ENCODE data around the gene DDA1. TPM values are rescaled to one million over a fixed set of nuclear protein-coding genes. Genes with fewer than 3 reads are reported as not detected.
A peak's percentile ranks its signal among the peaks of the same experiment; 100 is the strongest.

DDA1 gene
- total RNA-seq, 1 donor from 2014 or later: 123 TPM

- Histone ChIP-seq H3K79me2 (ENCODE audit: insufficient read depth, low read length) (peaks cover 21% of the 10 kb centered on the region), H3K9ac (ENCODE audit: low read length) (peak within 1 kb of the TSS; percentile 84), H3K4me1 (ENCODE audit: insufficient read depth, low read length) (peaks cover 18% of the 10 kb centered on the region), H3K4me3 (ENCODE audit: insufficient read depth, low read depth, low read length) (peak within 1 kb of the TSS; percentile 72), H3K27me3 (ENCODE audit: insufficient read depth, low read length) (no peaks in the 10 kb centered on the region), H3K9me3 (ENCODE audit: insufficient read depth, low read depth, low read length) (no peaks in the 10 kb centered on the region), H3K4me2 (ENCODE audit: low read length) (peak within 1 kb of the TSS; percentile 93), H3K36me3 (ENCODE audit: insufficient read depth, low read length) (no peaks in the 10 kb centered on the region), H4K20me1 (ENCODE audit: insufficient read depth, low read length) (peaks cover 11% of the 10 kb centered on the region), H3K27ac (ENCODE audit: low read depth, low read length) (peak within 1 kb of the TSS; percentile 61), H2AFZ (ENCODE audit: low read depth, low read length) (peak within 1 kb of the TSS; percentile 90)
- FAIRE-seq (no peak), DNase-seq (ENCODE audit: low read depth) (peak; percentile 94)
- peak within 1 kb of the TSS; percentile 85 for H3K4me3 Mint-ChIP-seq (ENCODE audit: unreplicated experiment)
- peaks cover 2% of the 10 kb centered on the region for H3K36me3 Mint-ChIP-seq (ENCODE audit: low read depth, unreplicated experiment)
- peaks cover 4% of the 10 kb centered on the region for H3K4me1 Mint-ChIP-seq (ENCODE audit: low read depth, unreplicated experiment)
- TF ChIP-seq, protein P1, sequence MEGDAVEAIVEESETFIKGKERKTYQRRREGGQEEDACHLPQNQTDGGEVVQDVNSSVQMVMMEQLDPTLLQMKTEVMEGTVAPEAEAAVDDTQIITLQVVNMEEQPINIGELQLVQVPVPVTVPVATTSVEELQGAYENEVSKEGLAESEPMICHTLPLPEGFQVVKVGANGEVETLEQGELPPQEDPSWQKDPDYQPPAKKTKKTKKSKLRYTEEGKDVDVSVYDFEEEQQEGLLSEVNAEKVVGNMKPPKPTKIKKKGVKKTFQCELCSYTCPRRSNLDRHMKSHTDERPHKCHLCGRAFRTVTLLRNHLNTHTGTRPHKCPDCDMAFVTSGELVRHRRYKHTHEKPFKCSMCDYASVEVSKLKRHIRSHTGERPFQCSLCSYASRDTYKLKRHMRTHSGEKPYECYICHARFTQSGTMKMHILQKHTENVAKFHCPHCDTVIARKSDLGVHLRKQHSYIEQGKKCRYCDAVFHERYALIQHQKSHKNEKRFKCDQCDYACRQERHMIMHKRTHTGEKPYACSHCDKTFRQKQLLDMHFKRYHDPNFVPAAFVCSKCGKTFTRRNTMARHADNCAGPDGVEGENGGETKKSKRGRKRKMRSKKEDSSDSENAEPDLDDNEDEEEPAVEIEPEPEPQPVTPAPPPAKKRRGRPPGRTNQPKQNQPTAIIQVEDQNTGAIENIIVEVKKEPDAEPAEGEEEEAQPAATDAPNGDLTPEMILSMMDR (IDR thresholded peaks at IDR 0.05; ENCODE audit: insufficient read depth, low read depth, low read length): peak; percentile 44
- no peak for TF ChIP-seq EZH2 (IDR thresholded peaks at IDR 0.05; ENCODE audit: insufficient read depth, low read length)
- H3K9me3 Mint-ChIP-seq (ENCODE audit: unreplicated experiment): no peaks in the 10 kb centered on the region
- peak within 1 kb of the TSS; percentile 84 for H3K27ac Mint-ChIP-seq (ENCODE audit: unreplicated experiment)
- H3K27me3 Mint-ChIP-seq (ENCODE audit: low read depth, unreplicated experiment): no peaks in the 10 kb centered on the region
These were observed 3.7 kb upstream of the DDA1 start, which contains the start of gene MRPL34 for GRCh38 chr19:17305517-17306284. MRPL34 (plus strand) TSS chr19:17305872; CDS start chr19:17305893, 21 bp downstream.

- H3K4me2 ChIP-seq (ENCODE audit: low read length): peak overlapping the region; percentile 93
- H3K27me3 ChIP-seq (ENCODE audit: insufficient read depth, low read length): no peaks in the 10 kb centered on the region
- H3K4me3 Mint-ChIP-seq (ENCODE audit: unreplicated experiment): peak overlapping the region; percentile 85
- H3K9me3 ChIP-seq (ENCODE audit: insufficient read depth, low read depth, low read length): no peaks in the 10 kb centered on the region
- H2AFZ ChIP-seq (ENCODE audit: low read depth, low read length): peak overlapping the region; percentile 90
- peaks cover 2% of the 10 kb centered on the region for H3K36me3 Mint-ChIP-seq (ENCODE audit: low read depth, unreplicated experiment)
- no peaks in the 10 kb centered on the region for H3K27me3 Mint-ChIP-seq (ENCODE audit: low read depth, unreplicated experiment)
- no peak for TF ChIP-seq EZH2 (IDR thresholded peaks at IDR 0.05; ENCODE audit: insufficient read depth, low read length)
- TF ChIP-seq, protein P1 (IDR thresholded peaks at IDR 0.05; ENCODE audit: insufficient read depth, low read depth, low read length): no peak
- peaks cover 19% of the 10 kb centered on the region for H3K4me1 ChIP-seq (ENCODE audit: insufficient read depth, low read length)
- H3K79me2 ChIP-seq (ENCODE audit: insufficient read depth, low read length): peaks cover 27% of the 10 kb centered on the region
- H3K4me1 Mint-ChIP-seq (ENCODE audit: low read depth, unreplicated experiment): peaks cover 8% of the 10 kb centered on the region
- H3K4me3 ChIP-seq (ENCODE audit: insufficient read depth, low read depth, low read length): peak overlapping the region; percentile 72
- peak overlapping the region; percentile 61 for H3K27ac ChIP-seq (ENCODE audit: low read depth, low read length)
- H3K9ac ChIP-seq (ENCODE audit: low read length): peak overlapping the region; percentile 84
- FAIRE-seq (no peak), DNase-seq (ENCODE audit: low read depth) (no peak)
- H3K9me3 Mint-ChIP-seq (ENCODE audit: unreplicated experiment): no peaks in the 10 kb centered on the region
- peak overlapping the region; percentile 15 for H3K27ac Mint-ChIP-seq (ENCODE audit: unreplicated experiment)
- peaks cover 17% of the 10 kb centered on the region for H4K20me1 ChIP-seq (ENCODE audit: insufficient read depth, low read length)
- no peaks in the 10 kb centered on the region for H3K36me3 ChIP-seq (ENCODE audit: insufficient read depth, low read length)
These were observed 3.1 kb upstream of the DDA1 start for GRCh38 chr19:17306285-17306714.
